Fibroblast of pulmonary artery (primary cell): ENCODE data around the gene ZNF385A.
A peak's percentile ranks its signal among the peaks of the same experiment; 100 is the strongest.

ENCODE experiments used
- DNase-seq: peaks from one replicate; pipeline ENCODE4 v3.0.0-alpha.2; 2010; ENCODE audit warnings: low read depth
- H3K4me3 ChIP-seq: replicated peaks from 2 replicates; pipeline ENCODE4 v1.5.1; 2011; ENCODE audit warnings: low read depth, mild to moderate bottlenecking, control low read depth, low read length, moderate library complexity
- TF ChIP-seq, protein P1 (sequence below): IDR thresholded peaks from 2 replicates; pipeline ENCODE4 v1.5.1; 2011; ENCODE audit warnings: mild to moderate bottlenecking, control low read depth, low read length, inconsistent platforms; ENCODE audit errors: missing control alignments

The ZNF385A gene

DNA sequence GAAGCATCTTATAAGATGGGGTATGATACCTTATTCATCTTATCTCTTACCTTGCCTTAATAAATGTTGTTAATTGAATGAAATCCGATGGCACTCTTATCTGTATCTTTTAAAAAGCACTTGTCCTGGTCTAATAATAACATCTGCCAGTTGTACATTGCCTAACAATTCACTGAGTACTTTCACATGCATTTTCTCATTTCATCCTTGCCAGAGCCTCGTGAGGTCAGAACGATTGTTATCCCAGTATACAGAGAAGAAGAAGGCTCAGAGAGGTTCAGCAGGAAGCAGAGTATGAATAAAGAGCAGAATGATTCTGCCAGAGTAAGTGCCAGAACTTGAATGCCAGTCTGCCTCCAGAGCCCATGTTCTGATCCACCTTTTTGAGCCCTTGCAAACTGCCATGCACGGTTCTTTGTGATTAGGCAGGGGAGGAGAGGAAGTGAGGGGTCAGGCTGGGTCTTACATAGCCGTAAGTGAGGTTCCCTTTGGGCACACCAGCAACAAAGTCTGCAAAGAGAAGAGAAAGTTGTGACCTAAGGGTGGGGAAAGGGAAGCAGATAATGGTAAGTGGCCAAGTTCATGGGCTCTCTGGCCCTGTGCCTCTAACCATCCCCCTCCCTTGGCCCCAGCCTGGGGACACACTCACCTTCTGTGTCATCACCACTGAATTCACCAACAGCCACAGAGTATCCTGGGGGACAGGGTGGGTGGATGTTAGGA lies 22.8 kb upstream of the ZNF385A start:
- DNase-seq: no peak
- TF ChIP-seq, protein P1, sequence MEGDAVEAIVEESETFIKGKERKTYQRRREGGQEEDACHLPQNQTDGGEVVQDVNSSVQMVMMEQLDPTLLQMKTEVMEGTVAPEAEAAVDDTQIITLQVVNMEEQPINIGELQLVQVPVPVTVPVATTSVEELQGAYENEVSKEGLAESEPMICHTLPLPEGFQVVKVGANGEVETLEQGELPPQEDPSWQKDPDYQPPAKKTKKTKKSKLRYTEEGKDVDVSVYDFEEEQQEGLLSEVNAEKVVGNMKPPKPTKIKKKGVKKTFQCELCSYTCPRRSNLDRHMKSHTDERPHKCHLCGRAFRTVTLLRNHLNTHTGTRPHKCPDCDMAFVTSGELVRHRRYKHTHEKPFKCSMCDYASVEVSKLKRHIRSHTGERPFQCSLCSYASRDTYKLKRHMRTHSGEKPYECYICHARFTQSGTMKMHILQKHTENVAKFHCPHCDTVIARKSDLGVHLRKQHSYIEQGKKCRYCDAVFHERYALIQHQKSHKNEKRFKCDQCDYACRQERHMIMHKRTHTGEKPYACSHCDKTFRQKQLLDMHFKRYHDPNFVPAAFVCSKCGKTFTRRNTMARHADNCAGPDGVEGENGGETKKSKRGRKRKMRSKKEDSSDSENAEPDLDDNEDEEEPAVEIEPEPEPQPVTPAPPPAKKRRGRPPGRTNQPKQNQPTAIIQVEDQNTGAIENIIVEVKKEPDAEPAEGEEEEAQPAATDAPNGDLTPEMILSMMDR: no peak
- H3K4me3 ChIP-seq: no peak overlapping the region

DNA sequence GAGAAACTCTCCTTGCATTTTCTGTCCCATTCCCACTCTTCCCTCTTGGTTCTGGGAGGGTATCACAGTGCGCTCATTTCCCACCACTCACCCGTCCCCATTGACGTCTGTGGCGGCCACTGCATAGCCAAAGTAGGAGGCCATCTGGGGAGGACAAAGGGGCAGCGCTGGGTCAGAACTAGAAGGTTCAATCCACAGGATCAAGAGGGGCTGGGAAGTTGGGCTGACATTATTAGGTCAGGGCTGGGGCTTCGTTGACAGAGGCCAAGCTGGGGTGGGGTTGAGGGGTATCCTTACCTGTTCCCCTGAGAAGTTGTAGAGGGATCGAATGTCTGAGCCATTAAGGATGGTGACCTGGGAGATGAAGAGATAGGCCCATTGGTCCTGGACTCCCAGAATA lies 21.0 kb upstream of the ZNF385A start:
- TF ChIP-seq, protein P1: no peak
- no peak for DNase-seq
- H3K4me3 ChIP-seq: no peak overlapping the region

DNA sequence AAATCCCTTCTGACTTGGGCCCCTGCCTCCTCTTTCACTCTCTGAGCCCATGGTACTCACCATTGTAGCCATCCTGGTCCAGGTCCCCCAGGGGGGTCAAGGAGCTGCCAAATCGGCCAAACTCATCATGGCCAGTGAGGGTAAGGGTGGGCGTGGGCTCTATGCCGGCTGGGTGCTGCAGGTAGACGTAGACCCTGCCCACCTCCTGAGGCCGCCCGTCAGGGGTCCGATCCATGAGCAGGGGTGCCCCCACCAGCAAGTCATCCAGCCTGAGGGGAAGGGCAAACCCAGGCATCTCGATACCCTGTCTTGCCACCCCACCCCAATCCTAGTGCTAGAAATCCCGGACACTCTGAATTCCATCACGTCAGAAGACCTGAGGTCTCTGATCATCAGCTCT lies 20.6 kb upstream of the ZNF385A start:
- DNase-seq: no peak
- TF ChIP-seq, protein P1: no peak
- no peak overlapping the region for H3K4me3 ChIP-seq

DNA sequence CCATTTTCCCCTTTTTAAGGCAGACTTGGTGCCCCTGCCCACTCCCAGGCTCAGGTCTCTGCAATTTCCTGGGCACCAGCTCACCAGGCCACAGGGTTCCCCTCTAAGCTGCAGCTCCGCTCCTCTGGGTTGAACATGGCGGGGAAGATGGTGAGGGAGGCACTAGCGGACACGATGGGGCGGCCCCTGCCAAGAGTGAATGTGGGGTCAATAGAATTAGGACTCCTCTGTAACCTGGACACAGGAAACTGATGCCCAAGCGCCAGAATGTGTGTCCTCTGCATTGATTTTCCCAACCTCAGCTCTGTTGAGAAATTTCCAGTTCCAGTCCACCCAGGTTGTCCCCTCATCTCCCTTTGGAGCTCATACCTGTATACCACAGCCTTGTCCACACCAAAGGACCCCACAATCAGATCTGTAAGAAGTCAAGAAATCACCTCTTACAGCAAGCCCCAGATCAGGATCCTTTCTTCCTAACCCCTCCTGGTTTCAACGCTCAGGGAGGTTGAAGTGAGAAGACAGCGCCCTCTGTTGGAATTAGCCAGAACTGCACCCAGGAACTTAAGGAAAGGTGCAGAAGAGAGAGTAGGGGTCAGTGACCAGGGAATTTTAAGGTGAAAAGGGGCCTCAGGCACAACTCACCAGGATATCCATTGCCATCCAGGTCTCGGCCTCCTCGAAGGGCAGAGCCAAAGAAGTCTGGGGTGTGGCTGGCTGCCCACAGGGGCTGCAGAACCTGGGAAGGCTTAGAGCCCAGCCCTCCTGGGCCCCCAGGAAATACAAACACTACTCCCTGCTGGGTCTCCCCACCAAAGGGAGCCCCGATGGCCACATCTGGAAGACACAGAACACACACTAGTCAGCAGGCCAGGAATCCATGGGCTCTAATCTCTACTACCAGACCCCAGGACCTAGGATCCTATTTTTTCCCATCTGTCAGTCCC lies 19.8 kb upstream of the ZNF385A start:
- TF ChIP-seq, protein P1: peak; percentile 99
- no peak overlapping the region for H3K4me3 ChIP-seq
- DNase-seq: peak; percentile 76

DNA sequence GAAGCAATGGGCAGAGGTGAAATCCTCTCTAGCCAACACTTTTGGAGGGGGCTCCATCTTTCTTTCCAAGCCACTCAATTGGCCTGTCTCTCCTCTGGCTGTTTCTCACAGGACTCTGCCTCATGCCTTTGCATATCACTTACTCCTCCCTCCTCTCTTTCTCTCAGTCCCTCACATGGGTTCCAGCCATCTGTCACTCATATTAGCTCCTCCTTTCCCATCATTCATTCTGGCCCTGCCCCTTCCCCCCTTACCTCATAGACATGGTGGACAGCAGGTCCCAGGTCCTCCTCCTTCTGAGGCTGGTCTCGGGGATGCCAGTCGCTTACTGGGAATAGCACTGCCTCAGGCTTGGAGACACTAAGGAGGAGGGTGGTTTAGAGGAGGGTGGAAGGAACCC lies 16.6 kb upstream of the ZNF385A start:
- TF ChIP-seq, protein P1: no peak
- H3K4me3 ChIP-seq: no peak overlapping the region
- DNase-seq: no peak

DNA sequence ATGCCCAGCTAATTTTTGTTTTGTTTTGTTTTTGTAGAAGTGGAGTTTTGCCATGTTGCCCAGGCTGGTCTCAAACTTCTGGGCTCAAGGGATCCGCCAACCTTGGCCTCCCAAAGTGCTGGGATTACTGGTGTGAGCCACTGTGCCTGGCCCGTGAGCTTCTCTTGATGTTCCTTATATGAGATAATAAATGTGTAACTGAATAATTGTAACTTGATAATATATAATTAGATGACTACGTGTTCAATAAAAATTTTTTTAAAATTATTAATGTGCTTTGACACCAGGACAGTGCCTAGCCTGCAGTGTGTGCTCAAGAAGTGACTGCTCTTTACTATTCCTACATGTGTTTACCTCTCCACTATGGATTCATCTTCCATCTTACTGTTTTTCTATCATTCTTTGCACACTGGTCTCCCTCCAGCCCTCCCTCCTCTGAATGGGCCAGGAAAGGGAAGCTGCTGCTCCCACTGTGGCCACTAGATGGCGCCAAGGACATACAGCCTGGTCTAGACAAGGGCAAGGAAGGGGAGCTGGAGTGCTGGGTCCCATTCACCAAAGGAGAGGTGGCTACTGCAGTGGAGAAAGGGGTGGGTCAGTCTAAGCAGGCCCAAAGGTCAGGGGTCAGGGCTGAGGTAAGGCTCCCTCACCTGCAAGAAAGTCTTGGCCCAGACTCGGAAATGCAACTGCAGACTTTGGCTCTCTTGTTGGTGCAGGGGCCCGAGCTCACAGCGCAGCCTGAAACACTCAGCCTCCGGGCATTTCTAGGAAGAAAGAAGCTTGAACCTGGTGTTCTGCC lies 14.7 kb upstream of the ZNF385A start:
- peak; percentile 89 for DNase-seq
- H3K4me3 ChIP-seq: no peak overlapping the region
- TF ChIP-seq, protein P1: peak; percentile 100
